Ascending aorta (tissue), 2 donors: ENCODE measurements around the gene OR2L13. TPM values are rescaled to one million over a fixed set of nuclear protein-coding genes. Genes with fewer than 3 reads are reported as not detected.
"Not testable (repeated sequence)": the region's sequence is repeated elsewhere in the genome, so short reads cannot be mapped to it uniquely, and the experiment has no call there.

Source experiments
- DNase-seq, 2 donors: peaks; one replicate each; pipeline ENCODE4 v3.0.0-alpha.2; 2019; ENCODE audit warnings: low spot score in 2 of 2
- H3K27ac ChIP-seq, 2 donors: fragments of 200-600 bp; sonication (generic); one replicate each; pipeline ENCODE4 v1.5.1; 2016 to 2017; ENCODE audit warnings: mild to moderate bottlenecking in 1 of 2
- H3K27me3 ChIP-seq: fragments of 200-600 bp; sonication (generic); one replicate; pipeline ENCODE4 v1.5.1; 2017
- H3K36me3 ChIP-seq, 2 donors: fragments of 200-600 bp; sonication (generic); one replicate each; pipeline ENCODE4 v1.5.1; 2016
- H3K4me1 ChIP-seq, 2 donors: fragments of 200-600 bp; sonication (generic); one replicate each; pipeline ENCODE4 v1.5.1; 2016 to 2017; ENCODE audit warnings: mild to moderate bottlenecking in 1 of 2
- H3K4me3 ChIP-seq, 2 donors: fragments of 200-600 bp; sonication (generic); one replicate each; pipeline ENCODE4 v1.5.1; 2016 to 2017; ENCODE audit warnings: mild to moderate bottlenecking in 1 of 2
- H3K9me3 ChIP-seq, 2 donors: fragments of 200-600 bp; sonication (generic); one replicate each; pipeline ENCODE4 v1.5.1; 2016
- CTCF ChIP-seq, 3 experiments: fragments of 200-600 bp in 2 of 3; fragments of 450-650 bp in 1 of 3; sonication (generic) in 2 of 3; IDR thresholded peaks; one replicate each; pipeline ENCODE4 v1.5.1; 2016 to 2019; ENCODE audit warnings: antibody characterized with exemption in 3 of 3, mild to moderate bottlenecking in 1 of 3, moderate library complexity in 1 of 3
- intact Hi-C: fragments of 100-400 bp; cut with DNase I; formaldehyde crosslinking; loops from one replicate; pipeline ENCODE4 v1.15.1; 2023
- total RNA-seq: library from RNA; depleted of rRNA; stranded (reverse); fragments of >200 nt; gene quantifications from one replicate; pipeline ENCODE4 v1.1.0, GENCODE V29; 2016

The OR2L13 gene
- total RNA-seq, 1 donor from 2014 or later: not detected

- Histone ChIP-seq H3K4me1 (no peaks in the 10 kb centered on the region), H3K27me3 (no peaks in the 10 kb centered on the region), H3K27ac (no peak overlapping the region), H3K4me3 (no peak overlapping the region), H3K36me3 (no peaks in the 10 kb centered on the region), H3K9me3 (no peaks in the 10 kb centered on the region)
- no peak for TF ChIP-seq CTCF (IDR thresholded peaks at IDR 0.05)
- no peak for DNase-seq
- intact Hi-C loops: no loop called here
Observed at GRCh38 chr1:248065071-248065470, 29.9 kb upstream of the OR2L13 start.

- H3K27me3 ChIP-seq: no peaks in the 10 kb centered on the region
- intact Hi-C loops: no loop called here
- no peak for TF ChIP-seq CTCF (IDR thresholded peaks at IDR 0.05)
- no peaks in the 10 kb centered on the region for H3K4me1 ChIP-seq
- H3K4me3 ChIP-seq: no peak overlapping the region
- H3K27ac ChIP-seq: no peak overlapping the region
- no peaks in the 10 kb centered on the region for H3K9me3 ChIP-seq
- no peaks in the 10 kb centered on the region for H3K36me3 ChIP-seq
- no peak for DNase-seq
Observed at GRCh38 chr1:248065604-248066003, 29.4 kb upstream of the OR2L13 start.

- H3K27me3 ChIP-seq, H3K27ac ChIP-seq, DNase-seq, H3K4me1 ChIP-seq, H3K9me3 ChIP-seq, H3K36me3 ChIP-seq, intact Hi-C loops, H3K4me3 ChIP-seq: not testable (repeated sequence)
Observed at GRCh38 chr1:248083864-248084263, 11.1 kb upstream of the OR2L13 start.

- intact Hi-C loops: no loop called here
- no peaks in the 10 kb centered on the region for H3K27me3 ChIP-seq
- no peak for TF ChIP-seq CTCF (IDR thresholded peaks at IDR 0.05)
- no peak overlapping the region for H3K4me3 ChIP-seq
- DNase-seq: no peak
- no peaks in the 10 kb centered on the region for H3K36me3 ChIP-seq
- no peak overlapping the region for H3K27ac ChIP-seq
- H3K4me1 ChIP-seq: no peaks in the 10 kb centered on the region
- H3K9me3 ChIP-seq: no peaks in the 10 kb centered on the region
Observed at GRCh38 chr1:248098529-248098928, 3.5 kb downstream of the OR2L13 start.

- no peak for DNase-seq
- intact Hi-C loops: no loop called here
- Histone ChIP-seq H3K9me3 (no peaks in the 10 kb centered on the region), H3K36me3 (no peaks in the 10 kb centered on the region), H3K4me3 (no peak overlapping the region), H3K27me3 (no peaks in the 10 kb centered on the region), H3K4me1 (no peaks in the 10 kb centered on the region), H3K27ac (no peak overlapping the region)
- no peak for TF ChIP-seq CTCF (IDR thresholded peaks at IDR 0.05)
Observed at GRCh38 chr1:248102847-248103246, 7.9 kb downstream of the OR2L13 start.

- peaks cover 0 to 12% of the 10 kb centered on the region in 2 donors for H3K9me3 ChIP-seq
- no peak overlapping the region for H3K4me3 ChIP-seq
- TF ChIP-seq CTCF (IDR thresholded peaks at IDR 0.05): no peak
- no peaks in the 10 kb centered on the region for H3K4me1 ChIP-seq
- no peak for DNase-seq
- H3K27me3 ChIP-seq: no peaks in the 10 kb centered on the region
- H3K27ac ChIP-seq: no peak overlapping the region
- intact Hi-C loops: no loop called here
- no peaks in the 10 kb centered on the region for H3K36me3 ChIP-seq
Observed at GRCh38 chr1:248111157-248111556, 16.2 kb downstream of the OR2L13 start.
